Panc1 (cell line): ENCODE data around the gene PTEN.

Experiments
- CTCF ChIP-seq: fragments of 450-650 bp; IDR thresholded peaks from 2 replicates; pipeline ENCODE4 v1.5.1; 2017; ENCODE audit warnings: mild to moderate bottlenecking
- POLR2AphosphoS5 ChIP-seq: IDR thresholded peaks from 2 replicates; pipeline ENCODE4 v1.6.1; 2012; ENCODE audit warnings: mild to moderate bottlenecking, low read depth, low read length, moderate library complexity
- TCF7L2 ChIP-seq: IDR thresholded peaks from 2 replicates; pipeline ENCODE4 v1.6.1; 2011; ENCODE audit warnings: mild to moderate bottlenecking, low read depth, low read length, inconsistent platforms

GRCh38 chr10:87973635-87974034, 110.2 kb downstream of the PTEN start:
- no peak for TF ChIP-seq POLR2AphosphoS5
- no peak for TF ChIP-seq CTCF
- no peak for TF ChIP-seq TCF7L2
